ENCODE data around the gene FCSK. TPM values are rescaled to one million over a fixed set of nuclear protein-coding genes. Genes with fewer than 3 reads are reported as not detected.

The FCSK gene
- total and polyA plus RNA-seq, 2 of the 13 experiments (the other 11 are each of a cell fraction or from before 2014, with no cell fraction given): 9.1 to 19.2 TPM

GRCh38 chr16:70416748-70417616, 37.4 kb upstream of the FCSK start (continued):
- TF ChIP-seq PITX1 (CRISPR knock-in tag; IDR thresholded peaks at IDR 0.05) (no peak), MTA1 (CRISPR knock-in tag; IDR thresholded peaks at IDR 0.05; ENCODE audit: borderline replicate concordance) (peak; percentile 80; the same call in 1 of the 2 replicates), TBL1XR1 (IDR thresholded peaks at IDR 0.05; ENCODE audit: borderline replicate concordance, low read length, partially characterized antibody) (no peak), EHMT2 (IDR thresholded peaks at IDR 0.05; ENCODE audit: borderline replicate concordance, low read depth, low read length) (no peak), SPEN (CRISPR knock-in tag; IDR thresholded peaks at IDR 0.05; ENCODE audit: low read depth) (0 out of 2 replicates have a peak, but pooled peaks have one; percentile 38), GATAD1 (CRISPR knock-in tag; IDR thresholded peaks at IDR 0.05) (no peak), SKI (IDR thresholded peaks at IDR 0.05; ENCODE audit: partially characterized antibody) (peak; percentile 56), KLF13 (CRISPR knock-in tag; IDR thresholded peaks at IDR 0.05) (no peak), MEIS1 (CRISPR knock-in tag; IDR thresholded peaks at IDR 0.05; ENCODE audit: borderline replicate concordance) (no peak), ARID2 (CRISPR knock-in tag; IDR thresholded peaks at IDR 0.05; ENCODE audit: borderline replicate concordance) (no peak), ZNF3 (CRISPR knock-in tag; IDR thresholded peaks at IDR 0.05) (no peak), GFI1 (CRISPR knock-in tag; IDR thresholded peaks at IDR 0.05; ENCODE audit: borderline replicate concordance) (no peak), ZNF841 (CRISPR knock-in tag; IDR thresholded peaks at IDR 0.05; ENCODE audit: borderline replicate concordance) (no peak), GABPA (IDR thresholded peaks at IDR 0.05; ENCODE audit: low read depth, low read length) (no peak), GABPA (CRISPR knock-in tag; IDR thresholded peaks at IDR 0.05; ENCODE audit: low read depth) (no peak), HOMEZ (CRISPR knock-in tag; IDR thresholded peaks at IDR 0.05; ENCODE audit: low read depth) (no peak), PRDM4 (CRISPR knock-in tag; IDR thresholded peaks at IDR 0.05; ENCODE audit: borderline replicate concordance) (no peak), YEATS4 (CRISPR knock-in tag; IDR thresholded peaks at IDR 0.05; ENCODE audit: borderline replicate concordance) (no peak), ZFP37 (CRISPR knock-in tag; IDR thresholded peaks at IDR 0.05; ENCODE audit: borderline replicate concordance) (no peak), CCDC6 (CRISPR knock-in tag; IDR thresholded peaks at IDR 0.05) (no peak)

Measured in HepG2 (cell line).